Urinary bladder (tissue), 4 donors: ENCODE results near the gene GGT6. TPM values are rescaled to one million over a fixed set of nuclear protein-coding genes. Genes with fewer than 3 reads are reported as not detected.

Source experiments
- DNase-seq: peaks from one replicate; pipeline ENCODE4 v3.0.0-alpha.2; 2015; ENCODE audit errors: extremely low spot score
- H3K27ac ChIP-seq: one replicate; pipeline ENCODE4 v1.5.1; 2013; ENCODE audit warnings: low read depth, mild to moderate bottlenecking, moderate library complexity
- H3K36me3 ChIP-seq: one replicate; pipeline ENCODE4 v1.6.1; 2013; ENCODE audit warnings: mild to moderate bottlenecking, moderate library complexity; ENCODE audit not compliant: insufficient read depth
- H3K4me1 ChIP-seq: one replicate; pipeline ENCODE4 v1.6.1; 2013; ENCODE audit warnings: mild to moderate bottlenecking, moderate library complexity; ENCODE audit not compliant: insufficient read depth
- H3K4me3 ChIP-seq: one replicate; pipeline ENCODE4 v1.5.1; 2013; ENCODE audit warnings: low read depth, low read length
- WGBS: extraction: QIAGEN DNeasy Blood & Tissue Kit; methylation state at CpG from one replicate; pipeline ENCODE4 v1.1.7; 2013; 5-methylcytosine and 5-hydroxymethylcytosine counted together
- polyA plus RNA-seq: library from polyadenylated mRNA; stranded (reverse); fragments of 200-250 nt; gene quantifications from one replicate; pipeline ENCODE4 v1.2.3, GENCODE V29; 2013
- total RNA-seq: library from RNA; depleted of rRNA; stranded (reverse); fragments of >200 nt; gene quantifications from one replicate; pipeline ENCODE4 v1.2.3, GENCODE V29; 2014
- donor health status: healthy with polysubstance abuse.
- donor health status: healthy.

GGT6 gene
- total and polyA plus RNA-seq, 2 donors: 11.5 to 13.0 TPM

GRCh38 chr17:4557626-4558346 lies 2.6 kb downstream of the GGT6 start:
- 91% methylated on average over 6 of the region's 6 CpGs for WGBS
- H3K4me1 ChIP-seq: peaks cover 4% of the 10 kb centered on the region
- no peak overlapping the region for H3K27ac ChIP-seq
- H3K36me3 ChIP-seq: no peaks in the 10 kb centered on the region
- H3K4me3 ChIP-seq: no peak overlapping the region
- DNase-seq: no peak

GRCh38 chr17:4556996-4557395 lies 3.4 kb downstream of the GGT6 start:
- WGBS: 78% methylated on average over 4 of the region's 4 CpGs
- DNase-seq: no peak
- Histone ChIP-seq H3K27ac (no peak overlapping the region), H3K36me3 (no peaks in the 10 kb centered on the region), H3K4me3 (no peak overlapping the region), H3K4me1 (peaks cover 4% of the 10 kb centered on the region)

GRCh38 chr17:4555873-4556759 lies 4.3 kb downstream of the GGT6 start:
- Histone ChIP-seq H3K27ac (no peak overlapping the region), H3K4me3 (peak overlapping the region; percentile 65), H3K36me3 (no peaks in the 10 kb centered on the region), H3K4me1 (peaks cover 4% of the 10 kb centered on the region)
- 56% methylated on average over 17 of the region's 17 CpGs for WGBS
- no peak for DNase-seq

- no peaks in the 10 kb centered on the region for H3K36me3 ChIP-seq
- under 1% methylated on average over 69 of the region's 69 CpGs for WGBS
- peak within 1 kb of the TSS; percentile 65 for H3K4me3 ChIP-seq
- peak within 1 kb of the TSS; percentile 77 for H3K27ac ChIP-seq
- peaks cover 4% of the 10 kb centered on the region for H3K4me1 ChIP-seq
- DNase-seq: peak; percentile 92
Observed at GRCh38 chr17:4554997-4555799, 5.2 kb downstream of the GGT6 start, which contains the start of gene MYBBP1A. MYBBP1A (minus strand) TSS chr17:4555384; CDS start chr17:4555324, 60 bp downstream.

- peak overlapping the region; percentile 65 for H3K4me3 ChIP-seq
- peaks cover 4% of the 10 kb centered on the region for H3K4me1 ChIP-seq
- WGBS: 13% methylated on average over 18 of the region's 18 CpGs
- DNase-seq: no peak
- H3K36me3 ChIP-seq: no peaks in the 10 kb centered on the region
- H3K27ac ChIP-seq: no peak overlapping the region
Observed at GRCh38 chr17:4554441-4554996, 5.9 kb downstream of the GGT6 start.

GRCh38 chr17:4553669-4554068 lies 6.7 kb downstream of the GGT6 start:
- DNase-seq: no peak
- Histone ChIP-seq H3K36me3 (peaks cover 4% of the 10 kb centered on the region), H3K4me3 (no peak overlapping the region)

GRCh38 chr17:4551796-4552525 lies 8.4 kb downstream of the GGT6 start:
- DNase-seq: no peak
- Histone ChIP-seq H3K27ac (no peak overlapping the region), H3K4me1 (peaks cover 4% of the 10 kb centered on the region), H3K4me3 (no peak overlapping the region), H3K36me3 (peaks cover 5% of the 10 kb centered on the region)
- WGBS: 95% methylated on average over 27 of the region's 27 CpGs

More at GRCh38 chr17:4553669-4554068, 6.7 kb downstream of the GGT6 start:
- peaks cover 4% of the 10 kb centered on the region for H3K4me1 ChIP-seq
- no peak overlapping the region for H3K27ac ChIP-seq
- 78% methylated on average over 9 of the region's 9 CpGs for WGBS

GRCh38 chr17:4551141-4551540 lies 9.2 kb downstream of the GGT6 start:
- Histone ChIP-seq H3K36me3 (peaks cover 5% of the 10 kb centered on the region), H3K4me1 (peaks cover 4% of the 10 kb centered on the region), H3K27ac (no peak overlapping the region), H3K4me3 (no peak overlapping the region)
- WGBS: 85% methylated on average over 8 of the region's 8 CpGs
- DNase-seq: no peak

- DNase-seq: no peak
Observed at GRCh38 chr17:4550534-4551039, 9.8 kb downstream of the GGT6 start.

GRCh38 chr17:4549781-4550533 lies 10.4 kb downstream of the GGT6 start:
- DNase-seq: no peak
- Histone ChIP-seq H3K4me1 (peaks cover 4% of the 10 kb centered on the region), H3K36me3 (peaks cover 7% of the 10 kb centered on the region), H3K4me3 (no peak overlapping the region), H3K27ac (no peak overlapping the region)
- WGBS: 90% methylated on average over 25 of the region's 25 CpGs

More at GRCh38 chr17:4550534-4551039, 9.8 kb downstream of the GGT6 start:
- 96% methylated on average over 16 of the region's 16 CpGs for WGBS
- no peak overlapping the region for H3K27ac ChIP-seq
- H3K4me3 ChIP-seq: no peak overlapping the region
- H3K36me3 ChIP-seq: peaks cover 5% of the 10 kb centered on the region
- H3K4me1 ChIP-seq: peaks cover 4% of the 10 kb centered on the region

- no peak for DNase-seq
- Histone ChIP-seq H3K4me3 (no peak overlapping the region), H3K4me1 (no peaks in the 10 kb centered on the region), H3K27ac (no peak overlapping the region), H3K36me3 (peaks cover 7% of the 10 kb centered on the region)
- WGBS: 88% methylated on average over 24 of the region's 24 CpGs
Observed at GRCh38 chr17:4548721-4549531, 11.5 kb downstream of the GGT6 start.
